Thyroid gland (tissue), 4 donors: ENCODE results near the gene ZNF22. TPM values are rescaled to one million over a fixed set of nuclear protein-coding genes. Genes with fewer than 3 reads are reported as not detected.
"Not testable (repeated sequence)": the region's sequence is repeated elsewhere in the genome, so short reads cannot be mapped to it uniquely, and the experiment has no call there.

Source experiments
- DNase-seq, 2 donors: peaks; one replicate each; pipeline ENCODE4 v3.0.0-alpha.2; 2019
- H3K27ac ChIP-seq, 3 donors: fragments of 200-600 bp; sonication (generic); 1 replicate in 2 of 3; 2 replicates in 1 of 3; pipeline ENCODE4 v1.5.1; 2016 to 2019; ENCODE audit warnings: mild to moderate bottlenecking in 1 of 3, moderate library complexity in 1 of 3
- H3K27me3 ChIP-seq: fragments of 200-600 bp; sonication (generic); one replicate; pipeline ENCODE4 v1.5.1; 2019
- H3K36me3 ChIP-seq, 2 donors: fragments of 200-600 bp; sonication (generic); one replicate each; pipeline ENCODE4 v1.5.1; 2016 to 2019
- H3K4me1 ChIP-seq, 2 donors: fragments of 200-600 bp; sonication (generic); one replicate each; pipeline ENCODE4 v1.5.1; 2017 to 2019
- H3K4me3 ChIP-seq, 3 donors: fragments of 200-600 bp; sonication (generic); replicated peaks in 1 of 3; 1 replicate in 2 of 3; 2 replicates in 1 of 3; pipeline ENCODE4 v1.5.1; 2016; ENCODE audit warnings: mild to moderate bottlenecking in 1 of 3
- H3K9me3 ChIP-seq: fragments of 200-600 bp; sonication (generic); one replicate; pipeline ENCODE4 v1.5.1; 2017
- CTCF ChIP-seq, 6 experiments: fragments of 200-600 bp in 3 of 6; fragments of 450-650 bp in 3 of 6; sonication (generic) in 3 of 6; IDR thresholded peaks; one replicate each; pipeline ENCODE4 v1.5.1; 2016 to 2019; ENCODE audit warnings: antibody characterized with exemption in 6 of 6, mild to moderate bottlenecking in 2 of 6, inconsistent platforms in 1 of 6, moderate library complexity in 1 of 6
- POLR2A ChIP-seq, 2 donors: fragments of 450-650 bp; IDR thresholded peaks; one replicate each; pipeline ENCODE4 v1.6.1; 2017; ENCODE audit warnings: antibody characterized with exemption in 2 of 2, mild to moderate bottlenecking in 2 of 2, moderate library complexity in 1 of 2
- WGBS, 2 donors: methylation state at CpG; one replicate each; pipeline ENCODE4 v1.1.5; 2017; 5-methylcytosine and 5-hydroxymethylcytosine counted together
- intact Hi-C: fragments of 100-400 bp; cut with DNase I; formaldehyde crosslinking; loops from one replicate; pipeline ENCODE4 v1.15.1; 2023
- total RNA-seq, 4 donors: library from RNA; depleted of rRNA; stranded (reverse); fragments of >200 nt; gene quantifications; one replicate each; pipeline ENCODE4 v1.2.3, GENCODE V29; 2016

Gene ZNF22
- total RNA-seq, 4 donors from 2014 or later = 28.5 to 40.3 (median 33.1) TPM

- Histone ChIP-seq H3K27me3 (no peaks in the 10 kb centered on the region), H3K27ac (peak overlapping the region in 1 of 3 donors; percentile 34), H3K36me3 (peaks cover 7 to 12% of the 10 kb centered on the region in 2 donors), H3K9me3 (no peaks in the 10 kb centered on the region), H3K4me1 (peaks cover 21 to 22% of the 10 kb centered on the region in 2 donors), H3K4me3 (no peak overlapping the region)
- intact Hi-C loops = loop anchor here (10.0 kb wide), 1 partner anchor 230 kb away; no protein-coding TSS in a partner anchor
- no peak for DNase-seq
- WGBS, 2 donors = 65 to 72% methylated on average over 3 of the region's 3 CpGs
- TF ChIP-seq CTCF (IDR thresholded peaks at IDR 0.05) = no peak
- no peak for TF ChIP-seq POLR2A (IDR thresholded peaks at IDR 0.05)
These were observed 3.9 kb downstream of the ZNF22 start for GRCh38 chr10:45004661-45005060.

- H3K36me3 ChIP-seq = peaks cover 7 to 12% of the 10 kb centered on the region in 2 donors
- DNase-seq = no peak
- no peak for TF ChIP-seq POLR2A (IDR thresholded peaks at IDR 0.05)
- TF ChIP-seq CTCF (IDR thresholded peaks at IDR 0.05) = no peak
- H3K9me3 ChIP-seq = no peaks in the 10 kb centered on the region
- peak overlapping the region in 1 of 3 donors; percentile 34 for H3K27ac ChIP-seq
- 100% methylated on average over 1 of the region's 1 CpG for WGBS, 2 donors
- H3K4me1 ChIP-seq = peaks cover 18 to 21% of the 10 kb centered on the region in 2 donors
- H3K4me3 ChIP-seq = no peak overlapping the region
- no peaks in the 10 kb centered on the region for H3K27me3 ChIP-seq
- intact Hi-C loops = loop anchor here (10.0 kb wide), 1 partner anchor 230 kb away; no protein-coding TSS in a partner anchor
These were observed 4.6 kb downstream of the ZNF22 start for GRCh38 chr10:45005284-45005683.

GRCh38 chr10:45006276-45007030 is 5.7 kb downstream of the ZNF22 start:
- no peaks in the 10 kb centered on the region for H3K9me3 ChIP-seq
- intact Hi-C loops = loop anchor here (10.0 kb wide), 1 partner anchor 228 kb away; no protein-coding TSS in a partner anchor
- H3K4me1 ChIP-seq = peaks cover 17 to 18% of the 10 kb centered on the region in 2 donors
- H3K36me3 ChIP-seq = peaks cover 7 to 12% of the 10 kb centered on the region in 2 donors
- DNase-seq = no peak
- no peaks in the 10 kb centered on the region for H3K27me3 ChIP-seq
- TF ChIP-seq POLR2A (IDR thresholded peaks at IDR 0.05) (no peak), CTCF (IDR thresholded peaks at IDR 0.05) (no peak)
- no peak overlapping the region for H3K4me3 ChIP-seq
- H3K27ac ChIP-seq = no peak overlapping the region
- WGBS, 2 donors = 95 to 98% methylated on average over 3 of the region's 3 CpGs

GRCh38 chr10:45008524-45009161 is 7.9 kb downstream of the ZNF22 start:
- Histone ChIP-seq H3K4me1 (peaks cover 6 to 11% of the 10 kb centered on the region in 2 donors), H3K36me3 (peaks cover 2 to 10% of the 10 kb centered on the region in 2 donors), H3K27ac (peak overlapping the region in 2 of 3 donors; percentile 54 to 58), H3K4me3 (no peak overlapping the region), H3K27me3 (no peaks in the 10 kb centered on the region), H3K9me3 (no peaks in the 10 kb centered on the region)
- WGBS, 2 donors = 5 to 7% methylated on average over 8 of the region's 8 CpGs
- TF ChIP-seq CTCF (IDR thresholded peaks at IDR 0.05) (peak; percentile 61 to 95 (median 78)), POLR2A (IDR thresholded peaks at IDR 0.05) (no peak)
- intact Hi-C loops = loop anchor here (10.0 kb wide), 1 partner anchor 226 kb away; no protein-coding TSS in a partner anchor
- peak; percentile 63 to 73 for DNase-seq

GRCh38 chr10:45014557-45014956 is 13.8 kb downstream of the ZNF22 start:
- 90 to 100% methylated on average over 9 of the region's 10 CpGs for WGBS, 2 donors
- not testable (repeated sequence) for H3K4me3 ChIP-seq, DNase-seq

More at GRCh38 chr10:45014557-45014956, 13.8 kb downstream of the ZNF22 start:
- H3K27me3 ChIP-seq, H3K4me1 ChIP-seq, H3K9me3 ChIP-seq, intact Hi-C loops, H3K27ac ChIP-seq, H3K36me3 ChIP-seq: not testable (repeated sequence)
